PC-9 (cell line): Measurements from ENCODE around the gene HADHA. TPM values are rescaled to one million over a fixed set of nuclear protein-coding genes. Genes with fewer than 3 reads are reported as not detected.

Experiments
- BruUV-seq: library from RNA; stranded (reverse); fragments of 400-500 nt; replicated peaks from 2 replicates; lab custom pipeline; 2021; lab: Mats Ljungman, UMichigan
- CTCF ChIA-PET: fragments of 300-600 bp; sonication (Branson Sonifier 250); formaldehyde crosslinking; loops from one replicate; lab custom pipeline; 2022; ENCODE audit warnings: antibody characterized with exemption; lab: Charles Lee
- POLR2A ChIA-PET: fragments of 300-600 bp; sonication (Branson Sonifier 250); formaldehyde crosslinking; loops from one replicate; lab custom pipeline; 2022; ENCODE audit warnings: antibody characterized with exemption; ENCODE audit not compliant: unreplicated experiment; lab: Charles Lee
- DNase-seq, 2 experiments: peaks; one replicate each; pipeline versions ENCODE4 v3.0.0 to v3.0.0-alpha.2; 2015 to 2022; ENCODE audit warnings: mixed read lengths in 1 of 2
- H2AFZ ChIP-seq: fragments of 200-600 bp; sonication (generic); 2 replicates; pipeline ENCODE4 v1.8.1; 2017; ENCODE audit warnings: antibody characterized with exemption
- H3F3A ChIP-seq: fragments of 200-600 bp; sonication (generic); 2 replicates; pipeline ENCODE4 v1.8.1; 2017; ENCODE audit warnings: antibody characterized with exemption, mild to moderate bottlenecking, low read depth; ENCODE audit not compliant: insufficient read depth
- H3K27ac ChIP-seq: fragments of 200-600 bp; sonication (generic); 2 replicates; pipeline ENCODE4 v1.6.1; 2016; ENCODE audit warnings: mixed run types
- H3K27me3 ChIP-seq: fragments of 200-600 bp; sonication (generic); 2 replicates; pipeline ENCODE4 v1.6.1; 2016; ENCODE audit warnings: low read depth, mixed run types; ENCODE audit not compliant: insufficient read depth
- H3K36me3 ChIP-seq: fragments of 200-600 bp; sonication (generic); 2 replicates; pipeline ENCODE4 v1.6.1; 2016; ENCODE audit warnings: low read depth, mixed run types
- H3K4me1 ChIP-seq: fragments of 200-600 bp; sonication (generic); replicated peaks from 2 replicates; pipeline ENCODE4 v1.6.1; 2016; ENCODE audit warnings: mixed run types; ENCODE audit not compliant: insufficient read depth
- H3K4me2 ChIP-seq: fragments of 200-600 bp; sonication (generic); 2 replicates; pipeline ENCODE4 v1.6.1; 2017; ENCODE audit warnings: mixed run types
- H3K4me3 ChIP-seq: fragments of 200-600 bp; sonication (generic); 2 replicates; pipeline ENCODE4 v1.6.1; 2016; ENCODE audit warnings: mixed run types
- H3K79me2 ChIP-seq: fragments of 200-600 bp; sonication (generic); 2 replicates; pipeline ENCODE4 v1.6.1; 2017; ENCODE audit warnings: low read depth, mixed run types
- H3K9me2 ChIP-seq: fragments of 200-600 bp; sonication (generic); 2 replicates; pipeline ENCODE4 v1.8.1; 2017; ENCODE audit warnings: mild to moderate bottlenecking; ENCODE audit not compliant: insufficient read depth
- H3K9me3 ChIP-seq: fragments of 200-600 bp; sonication (generic); 2 replicates; pipeline ENCODE4 v1.8.1; 2016; ENCODE audit warnings: low read depth; ENCODE audit not compliant: insufficient read depth
- H4K20me1 ChIP-seq: fragments of 200-600 bp; sonication (generic); 2 replicates; pipeline ENCODE4 v1.8.1; 2017; ENCODE audit not compliant: insufficient read depth
- CTCF ChIP-seq: fragments of 200-600 bp; sonication (generic); conservative IDR thresholded peaks from 2 replicates; pipeline ENCODE4 v1.6.1; 2017; ENCODE audit warnings: mixed run types, antibody characterized with exemption, mild to moderate bottlenecking, moderate library complexity
- EZH2 ChIP-seq: fragments of 200-600 bp; sonication (generic); IDR thresholded peaks from 2 replicates; pipeline ENCODE4 v1.8.0; 2017; ENCODE audit warnings: antibody characterized with exemption, low read depth
- intact Hi-C: fragments of 100-400 bp; cut with micrococcal nuclease; formaldehyde crosslinking; loops from one replicate; pipeline ENCODE4 v1.10.0; 2022; ENCODE audit not compliant: unreplicated experiment
- total RNA-seq: library from RNA; stranded (reverse); gene quantifications from 2 replicates; pipeline ENCODE4 v1.2.3, GENCODE V29; 2021

Gene HADHA
- total RNA-seq, 1 experiment from 2014 or later: 129 TPM

GRCh38 chr2:26274058-26274613, 29.7 kb upstream of the HADHA start:
- BruUV-seq: no TSS peak
- TF ChIP-seq EZH2: no peak
- no peak for TF ChIP-seq CTCF

DNA sequence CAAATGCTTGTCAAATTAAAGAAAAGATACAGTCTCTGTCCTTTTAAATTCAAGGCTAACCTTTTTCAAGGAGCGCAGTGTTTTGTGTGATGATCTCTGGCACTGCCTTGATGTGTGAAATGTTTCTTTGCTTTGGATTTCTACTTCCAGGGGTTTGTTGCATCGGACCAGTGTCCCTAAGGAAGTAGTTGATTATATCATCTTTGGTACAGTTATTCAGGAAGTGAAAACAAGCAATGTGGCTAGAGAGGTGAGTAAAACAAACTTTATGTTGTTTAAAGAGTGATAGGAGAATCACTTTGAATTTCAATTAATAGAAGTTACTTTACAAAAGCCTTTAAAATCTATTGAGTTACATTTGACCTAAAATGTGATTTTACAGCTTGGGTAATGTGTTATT, 29.1 kb upstream of the HADHA start:
- 0 out of 2 replicates have a peak overlapping the region, but pooled peaks have one; percentile 3 for H3K4me3 ChIP-seq
- H3K79me2 ChIP-seq: no peaks in the 10 kb centered on the region
- CTCF ChIA-PET: no interaction called here
- BruUV-seq: no TSS peak
- H3K27ac ChIP-seq: peak overlapping the region; percentile 73
- POLR2A ChIA-PET: no interaction called here
- no peaks in the 10 kb centered on the region for H3K9me2 ChIP-seq
- no peaks in the 10 kb centered on the region for H3K9me3 ChIP-seq
- peaks cover 16% of the 10 kb centered on the region; the same call in 1 of the 2 replicates for H3F3A ChIP-seq
- no peak for TF ChIP-seq CTCF
- no peak for TF ChIP-seq EZH2
- DNase-seq: no peak
- intact Hi-C loops: no loop called here
- H3K4me2 ChIP-seq: peak overlapping the region; percentile 47
- 0 out of 2 replicates have a peak, but pooled peaks cover 13% of the 10 kb centered on the region for H3K36me3 ChIP-seq
- no peak overlapping the region for H2AFZ ChIP-seq
- no peaks in the 10 kb centered on the region for H4K20me1 ChIP-seq
- H3K4me1 ChIP-seq: peaks cover 21% of the 10 kb centered on the region
- H3K27me3 ChIP-seq: no peaks in the 10 kb centered on the region

More at GRCh38 chr2:26274058-26274613, 29.7 kb upstream of the HADHA start:
- H3K4me3 ChIP-seq: no peak overlapping the region
- CTCF ChIA-PET: no interaction called here
- H3K4me1 ChIP-seq: peaks cover 21% of the 10 kb centered on the region
- peaks cover 16% of the 10 kb centered on the region; the same call in 1 of the 2 replicates for H3F3A ChIP-seq
- peaks cover 17% of the 10 kb centered on the region; the same call in 1 of the 2 replicates for H3K36me3 ChIP-seq
- no peaks in the 10 kb centered on the region for H3K79me2 ChIP-seq
- peak; percentile 25 to 71 for DNase-seq
- H4K20me1 ChIP-seq: no peaks in the 10 kb centered on the region
- POLR2A ChIA-PET: no interaction called here
- intact Hi-C loops: no loop called here
- H3K9me2 ChIP-seq: no peaks in the 10 kb centered on the region
- peak overlapping the region; percentile 73 for H3K27ac ChIP-seq
- H3K4me2 ChIP-seq: peak overlapping the region; percentile 47
- no peaks in the 10 kb centered on the region for H3K27me3 ChIP-seq
- H2AFZ ChIP-seq: no peak overlapping the region
- no peaks in the 10 kb centered on the region for H3K9me3 ChIP-seq

GRCh38 chr2:26270373-26270772, 25.9 kb upstream of the HADHA start:
- TF ChIP-seq CTCF: no peak
- no peak for TF ChIP-seq EZH2
- Histone ChIP-seq H3K4me2 (no peak overlapping the region), H3K79me2 (no peaks in the 10 kb centered on the region), H3K27ac (no peak overlapping the region), H3K36me3 (no peaks in the 10 kb centered on the region), H3K9me3 (no peaks in the 10 kb centered on the region), H3K4me3 (no peak overlapping the region), H3K9me2 (no peaks in the 10 kb centered on the region), H4K20me1 (no peaks in the 10 kb centered on the region), H3K27me3 (no peaks in the 10 kb centered on the region), H2AFZ (no peak overlapping the region), H3K4me1 (peaks cover 21% of the 10 kb centered on the region), H3F3A (peaks cover 16% of the 10 kb centered on the region; the same call in 1 of the 2 replicates)
- intact Hi-C loops: no loop called here
- BruUV-seq: no TSS peak
- no peak for DNase-seq
- POLR2A ChIA-PET: no interaction called here
- CTCF ChIA-PET: no interaction called here
